VCaP (cell line): ENCODE results near the gene APBB1.

Source experiments
- H3K27ac ChIP-seq: fragments of 450-650 bp; 2 replicates; pipeline ENCODE4 v1.5.1; 2017
- CTCF ChIP-seq: fragments of 450-650 bp; conservative IDR thresholded peaks from 2 replicates; pipeline ENCODE4 v1.5.1; 2017; ENCODE audit warnings: mild to moderate bottlenecking, moderate library complexity

APBB1 gene

GRCh38 chr11:6389905-6390717, 28.8 kb downstream of the APBB1 start, which contains the start of gene SMPD1:
TSS of gene SMPD1 (plus strand) at chr11:6390474. CDS start at chr11:6390599, 125 bp downstream.
- H3K27ac ChIP-seq = peak within 1 kb of the TSS; percentile 71
- no peak for TF ChIP-seq CTCF

GRCh38 chr11:6388748-6389147, 30.1 kb downstream of the APBB1 start:
- no peak for TF ChIP-seq CTCF
- H3K27ac ChIP-seq = peak overlapping the region; percentile 71; the same call in 1 of the 2 replicates

- no peak overlapping the region for H3K27ac ChIP-seq
- no peak for TF ChIP-seq CTCF
Measured at GRCh38 chr11:6387811-6388599, 30.9 kb downstream of the APBB1 start.

GRCh38 chr11:6385046-6385777, 33.7 kb downstream of the APBB1 start:
- H3K27ac ChIP-seq = no peak overlapping the region
- TF ChIP-seq CTCF = no peak

- H3K27ac ChIP-seq = no peak overlapping the region
- no peak for TF ChIP-seq CTCF
Measured at GRCh38 chr11:6378640-6378989, 40.3 kb downstream of the APBB1 start.

GRCh38 chr11:6377902-6378639, 40.8 kb downstream of the APBB1 start:
- TF ChIP-seq CTCF = no peak
- no peak overlapping the region for H3K27ac ChIP-seq
